Transverse colon (tissue), 4 donors: ENCODE measurements around the gene CAMK2D. TPM values are rescaled to one million over a fixed set of nuclear protein-coding genes. Genes with fewer than 3 reads are reported as not detected.
"Not testable (repeated sequence)": the region's sequence is repeated elsewhere in the genome, so short reads cannot be mapped to it uniquely, and the experiment has no call there.

Source experiments
- DNase-seq: peaks from one replicate; pipeline ENCODE4 v3.0.0-alpha.2; 2019
- H3K27ac ChIP-seq, 4 donors: fragments of 200-600 bp; sonication (generic); 2 replicates each; pipeline ENCODE4 v1.5.1; 2016 to 2018; ENCODE audit warnings: inconsistent platforms in 4 of 4
- H3K27me3 ChIP-seq: fragments of 200-600 bp; sonication (generic); 2 replicates; pipeline ENCODE4 v1.5.1; 2017; ENCODE audit warnings: inconsistent platforms
- H3K36me3 ChIP-seq, 4 donors: fragments of 200-600 bp; sonication (generic); 2 replicates each; pipeline ENCODE4 v1.5.1; 2017 to 2019; ENCODE audit warnings: inconsistent platforms in 4 of 4
- H3K4me1 ChIP-seq, 4 donors: fragments of 200-600 bp; sonication (generic); 2 replicates each; pipeline ENCODE4 v1.5.1; 2017 to 2020; ENCODE audit warnings: inconsistent platforms in 4 of 4
- H3K4me3 ChIP-seq, 4 donors: fragments of 200-600 bp; sonication (generic); 1 replicate in 1 of 4; 2 replicates in 3 of 4; pipeline versions ENCODE4 v1.5.1 to v1.6.1; 2017 to 2019; ENCODE audit warnings: inconsistent platforms in 4 of 4
- H3K9me3 ChIP-seq, 2 donors: fragments of 200-600 bp; sonication (generic); 2 replicates each; pipeline ENCODE4 v1.5.1; 2017 to 2019; ENCODE audit warnings: inconsistent platforms in 2 of 2
- CTCF ChIP-seq, 5 experiments: fragments of 200-600 bp in 3 of 5; fragments of 450-650 bp in 2 of 5; sonication (generic) in 3 of 5; IDR thresholded peaks; 1 replicate in 2 of 5; 2 replicates in 3 of 5; pipeline ENCODE4 v1.5.1; 2016 to 2017; ENCODE audit warnings: antibody characterized with exemption in 5 of 5, inconsistent platforms in 3 of 5, mild to moderate bottlenecking in 2 of 5, moderate library complexity in 1 of 5
- EP300 ChIP-seq: sonication (generic); formaldehyde crosslinking; IDR thresholded peaks from one replicate; pipeline ENCODE4 v1.6.1; 2017; ENCODE audit warnings: antibody characterized with exemption, low read depth
- POLR2A ChIP-seq: fragments of 450-650 bp; IDR thresholded peaks from one replicate; pipeline ENCODE4 v1.6.1; 2016; ENCODE audit warnings: antibody characterized with exemption, mild to moderate bottlenecking, moderate library complexity
- POLR2AphosphoS5 ChIP-seq, 3 donors: sonication (generic); formaldehyde crosslinking; IDR thresholded peaks; one replicate each; pipeline ENCODE4 v1.6.1; 2016; ENCODE audit warnings: antibody characterized with exemption in 3 of 3
- WGBS, 2 donors: methylation state at CpG; one replicate each; pipeline ENCODE4 v1.1.5; 2018; ENCODE audit warnings: low coverage in 1 of 2; 5-methylcytosine and 5-hydroxymethylcytosine counted together
- in situ Hi-C, 4 donors: fragments of 200-750 bp; cut with MboI; loops; one replicate each; pipeline versions ENCODE4 v1.15.0 to v1.15.1; 2017; ENCODE audit warnings: low sequenced_read_pairs in 3 of 4, low pct_ligation_motif_present in 1 of 4, low pct_unique_long_range_greater_than_20kb in 1 of 4
- intact Hi-C: fragments of 100-400 bp; cut with DNase I; formaldehyde crosslinking; loops from one replicate; pipeline ENCODE4 v1.15.1; 2023; ENCODE audit warnings: low total_unique reads
- total RNA-seq, 4 donors: library from RNA; depleted of rRNA; stranded (reverse); fragments of >200 nt; gene quantifications; one replicate each; pipeline ENCODE4 v1.1.0, GENCODE V29; 2016

CAMK2D gene
- total RNA-seq, 4 donors from 2014 or later = 54.5 to 107 (median 84.7) TPM

- no peaks in the 10 kb centered on the region for H3K27me3 ChIP-seq
- TF ChIP-seq EP300 = no peak
- TF ChIP-seq CTCF (IDR thresholded peaks at IDR 0.05) = no peak
- TF ChIP-seq POLR2AphosphoS5 (IDR thresholded peaks at IDR 0.05) = no peak
- TF ChIP-seq POLR2A = no peak
- H3K27ac ChIP-seq = no peak overlapping the region
- H3K4me3 ChIP-seq = no peak overlapping the region
- no peaks in the 10 kb centered on the region for H3K36me3 ChIP-seq
- H3K4me1 ChIP-seq = no peaks in the 10 kb centered on the region
- 78 to 87% methylated on average over 2 of the region's 2 CpGs for WGBS, 2 donors
- in situ Hi-C loops (loop anchor here (10.0 to 25.0 kb wide), 4 partner anchors 207 to 382 kb away; no protein-coding TSS in a partner anchor), intact Hi-C loops (loop anchor here (10.0 kb wide), 1 partner anchor 215 kb away; no protein-coding TSS in a partner anchor)
- H3K9me3 ChIP-seq = no peaks in the 10 kb centered on the region
- no peak for DNase-seq
Measured at GRCh38 chr4:113769744-113770143, 8.2 kb upstream of the CAMK2D start.

- H3K27ac ChIP-seq = no peak overlapping the region
- H3K4me1 ChIP-seq = no peaks in the 10 kb centered on the region
- TF ChIP-seq POLR2A = no peak
- no peak for TF ChIP-seq CTCF (IDR thresholded peaks at IDR 0.05)
- TF ChIP-seq EP300 = no peak
- TF ChIP-seq POLR2AphosphoS5 (IDR thresholded peaks at IDR 0.05) = no peak
- no peak overlapping the region for H3K4me3 ChIP-seq
- in situ Hi-C loops (loop anchor here (10.0 to 25.0 kb wide), 4 partner anchors 207 to 382 kb away; no protein-coding TSS in a partner anchor), intact Hi-C loops (loop anchor here (10.0 kb wide), 1 partner anchor 216 kb away; no protein-coding TSS in a partner anchor)
- no peaks in the 10 kb centered on the region for H3K9me3 ChIP-seq
- H3K27me3 ChIP-seq = no peaks in the 10 kb centered on the region
- no peaks in the 10 kb centered on the region for H3K36me3 ChIP-seq
- no peak for DNase-seq
- 80 to 90% methylated on average over 1 to 2 of the region's 2 CpGs for WGBS, 2 donors
Measured at GRCh38 chr4:113768952-113769351, 7.4 kb upstream of the CAMK2D start.

GRCh38 chr4:113766882-113767281 is 5.3 kb upstream of the CAMK2D start:
- Histone ChIP-seq H3K27ac (no peak overlapping the region), H3K27me3 (no peaks in the 10 kb centered on the region), H3K36me3 (no peaks in the 10 kb centered on the region), H3K9me3 (no peaks in the 10 kb centered on the region), H3K4me1 (peaks cover 0 to 8% (median 3%) of the 10 kb centered on the region in 4 donors), H3K4me3 (no peak overlapping the region)
- DNase-seq = no peak
- TF ChIP-seq POLR2AphosphoS5 (IDR thresholded peaks at IDR 0.05) (peak in 1 of 3 donors; percentile 11), POLR2A (no peak)
- 79 to 88% methylated on average over 2 of the region's 2 CpGs for WGBS, 2 donors
- intact Hi-C loops = loop anchor here (10.0 kb wide), 1 partner anchor 218 kb away; no protein-coding TSS in a partner anchor
- in situ Hi-C loops = loop anchor here (10.0 to 25.0 kb wide), 4 partner anchors 205 to 380 kb away; no protein-coding TSS in a partner anchor

- intact Hi-C loops (loop anchor here (5.0 to 10.0 kb wide), 2 partner anchors 220 to 367 kb away; no protein-coding TSS in a partner anchor), in situ Hi-C loops (loop anchor here (10.0 to 25.0 kb wide), 4 partner anchors 202 to 377 kb away; no protein-coding TSS in a partner anchor)
- no peaks in the 10 kb centered on the region for H3K27me3 ChIP-seq
- 52 to 70% methylated on average over 1 of the region's 1 CpG for WGBS, 2 donors
- no peaks in the 10 kb centered on the region for H3K9me3 ChIP-seq
- H3K4me3 ChIP-seq = no peak overlapping the region
- no peak overlapping the region for H3K27ac ChIP-seq
- no peak for DNase-seq
- no peaks in the 10 kb centered on the region for H3K36me3 ChIP-seq
- TF ChIP-seq CTCF (IDR thresholded peaks at IDR 0.05) (no peak), POLR2A (no peak), EP300 (no peak), POLR2AphosphoS5 (IDR thresholded peaks at IDR 0.05) (no peak)
- peaks cover 0 to 8% (median 3%) of the 10 kb centered on the region in 4 donors for H3K4me1 ChIP-seq
Measured at GRCh38 chr4:113764720-113765264, 3.3 kb upstream of the CAMK2D start.

GRCh38 chr4:113763923-113764322 is 2.4 kb upstream of the CAMK2D start:
- H3K4me3 ChIP-seq, H3K36me3 ChIP-seq, H3K27ac ChIP-seq, H3K27me3 ChIP-seq, DNase-seq, H3K9me3 ChIP-seq: not testable (repeated sequence)
- in situ Hi-C loops = loop anchor here (10.0 to 25.0 kb wide), 4 partner anchors 202 to 377 kb away; no protein-coding TSS in a partner anchor
- 89 to 92% methylated on average over 5 to 12 of the region's 12 CpGs for WGBS, 2 donors
- intact Hi-C loops = loop anchor here (5.0 to 10.0 kb wide), 2 partner anchors 221 to 367 kb away; no protein-coding TSS in a partner anchor
- peaks cover 0 to 17% (median 7%) of the 10 kb centered on the region in 4 donors for H3K4me1 ChIP-seq
